HEK293 (cell line): Measurements from ENCODE around the gene C1orf35.

Source experiments
- SALL2 ChIP-seq: fragments of 450-650 bp; formaldehyde crosslinking; IDR thresholded peaks from 2 replicates; pipeline ENCODE4 v1.5.0; 2017; ENCODE audit warnings: missing biosample characterization, mild to moderate bottlenecking, missing genetic modification characterization, borderline replicate concordance
- ZFP37 ChIP-seq: fragments of 450-650 bp; formaldehyde crosslinking; IDR thresholded peaks from 2 replicates; pipeline ENCODE4 v1.5.1; 2016; ENCODE audit warnings: missing biosample characterization, missing genetic modification characterization
- TF ChIP-seq, protein P1 (sequence below): fragments of 450-650 bp; formaldehyde crosslinking; IDR thresholded peaks from 2 replicates; pipeline ENCODE4 v1.5.1; 2016; ENCODE audit warnings: missing biosample characterization, missing genetic modification characterization
- TF ChIP-seq, protein P2 (sequence below): fragments of 450-650 bp; formaldehyde crosslinking; IDR thresholded peaks from 2 replicates; pipeline ENCODE4 v1.5.1; 2016; ENCODE audit warnings: missing biosample characterization, missing genetic modification characterization

DNA sequence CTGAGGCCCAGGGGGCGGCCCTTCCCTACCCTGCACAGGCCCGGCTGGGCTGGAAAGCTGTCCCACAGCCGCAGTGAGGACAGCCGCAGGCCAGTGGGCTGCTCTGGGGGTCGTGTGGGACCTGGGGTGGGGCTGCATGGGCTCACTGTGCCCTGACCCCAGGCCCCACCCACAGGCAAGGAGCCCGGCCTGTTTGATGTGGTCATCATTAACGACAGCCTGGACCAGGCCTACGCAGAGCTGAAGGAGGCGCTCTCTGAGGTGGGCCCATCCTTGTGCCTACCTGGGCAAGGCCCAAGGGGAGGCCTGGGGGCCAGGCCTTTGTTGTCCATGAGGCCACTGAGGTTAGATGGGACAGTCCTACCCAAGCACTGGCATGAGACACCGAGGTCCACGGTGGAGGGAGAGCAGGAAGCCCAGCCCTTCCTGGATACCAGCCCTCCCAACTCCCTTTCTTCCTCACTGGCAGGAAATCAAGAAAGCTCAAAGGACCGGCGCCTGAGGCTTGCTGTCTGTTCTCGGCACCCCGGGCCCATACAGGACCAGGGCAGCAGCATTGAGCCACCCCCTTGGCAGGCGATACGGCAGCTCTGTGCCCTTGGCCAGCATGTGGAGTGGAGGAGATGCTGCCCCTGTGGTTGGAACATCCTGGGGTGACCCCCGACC is 45.2 kb upstream of the C1orf35 start:
- TF ChIP-seq, protein P1, sequence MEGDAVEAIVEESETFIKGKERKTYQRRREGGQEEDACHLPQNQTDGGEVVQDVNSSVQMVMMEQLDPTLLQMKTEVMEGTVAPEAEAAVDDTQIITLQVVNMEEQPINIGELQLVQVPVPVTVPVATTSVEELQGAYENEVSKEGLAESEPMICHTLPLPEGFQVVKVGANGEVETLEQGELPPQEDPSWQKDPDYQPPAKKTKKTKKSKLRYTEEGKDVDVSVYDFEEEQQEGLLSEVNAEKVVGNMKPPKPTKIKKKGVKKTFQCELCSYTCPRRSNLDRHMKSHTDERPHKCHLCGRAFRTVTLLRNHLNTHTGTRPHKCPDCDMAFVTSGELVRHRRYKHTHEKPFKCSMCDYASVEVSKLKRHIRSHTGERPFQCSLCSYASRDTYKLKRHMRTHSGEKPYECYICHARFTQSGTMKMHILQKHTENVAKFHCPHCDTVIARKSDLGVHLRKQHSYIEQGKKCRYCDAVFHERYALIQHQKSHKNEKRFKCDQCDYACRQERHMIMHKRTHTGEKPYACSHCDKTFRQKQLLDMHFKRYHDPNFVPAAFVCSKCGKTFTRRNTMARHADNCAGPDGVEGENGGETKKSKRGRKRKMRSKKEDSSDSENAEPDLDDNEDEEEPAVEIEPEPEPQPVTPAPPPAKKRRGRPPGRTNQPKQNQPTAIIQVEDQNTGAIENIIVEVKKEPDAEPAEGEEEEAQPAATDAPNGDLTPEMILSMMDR (tag by site-specific recombination), result no peak
- TF ChIP-seq, protein P2, sequence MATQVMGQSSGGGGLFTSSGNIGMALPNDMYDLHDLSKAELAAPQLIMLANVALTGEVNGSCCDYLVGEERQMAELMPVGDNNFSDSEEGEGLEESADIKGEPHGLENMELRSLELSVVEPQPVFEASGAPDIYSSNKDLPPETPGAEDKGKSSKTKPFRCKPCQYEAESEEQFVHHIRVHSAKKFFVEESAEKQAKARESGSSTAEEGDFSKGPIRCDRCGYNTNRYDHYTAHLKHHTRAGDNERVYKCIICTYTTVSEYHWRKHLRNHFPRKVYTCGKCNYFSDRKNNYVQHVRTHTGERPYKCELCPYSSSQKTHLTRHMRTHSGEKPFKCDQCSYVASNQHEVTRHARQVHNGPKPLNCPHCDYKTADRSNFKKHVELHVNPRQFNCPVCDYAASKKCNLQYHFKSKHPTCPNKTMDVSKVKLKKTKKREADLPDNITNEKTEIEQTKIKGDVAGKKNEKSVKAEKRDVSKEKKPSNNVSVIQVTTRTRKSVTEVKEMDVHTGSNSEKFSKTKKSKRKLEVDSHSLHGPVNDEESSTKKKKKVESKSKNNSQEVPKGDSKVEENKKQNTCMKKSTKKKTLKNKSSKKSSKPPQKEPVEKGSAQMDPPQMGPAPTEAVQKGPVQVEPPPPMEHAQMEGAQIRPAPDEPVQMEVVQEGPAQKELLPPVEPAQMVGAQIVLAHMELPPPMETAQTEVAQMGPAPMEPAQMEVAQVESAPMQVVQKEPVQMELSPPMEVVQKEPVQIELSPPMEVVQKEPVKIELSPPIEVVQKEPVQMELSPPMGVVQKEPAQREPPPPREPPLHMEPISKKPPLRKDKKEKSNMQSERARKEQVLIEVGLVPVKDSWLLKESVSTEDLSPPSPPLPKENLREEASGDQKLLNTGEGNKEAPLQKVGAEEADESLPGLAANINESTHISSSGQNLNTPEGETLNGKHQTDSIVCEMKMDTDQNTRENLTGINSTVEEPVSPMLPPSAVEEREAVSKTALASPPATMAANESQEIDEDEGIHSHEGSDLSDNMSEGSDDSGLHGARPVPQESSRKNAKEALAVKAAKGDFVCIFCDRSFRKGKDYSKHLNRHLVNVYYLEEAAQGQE (tag by site-specific recombination), result no peak
- no peak for TF ChIP-seq SALL2 (tag by site-specific recombination)
- no peak for TF ChIP-seq ZFP37 (tag by site-specific recombination)
